IMR-90 (cell line): ENCODE data around the gene PAQR4. TPM values are rescaled to one million over a fixed set of nuclear protein-coding genes. Genes with fewer than 3 reads are reported as not detected.

ENCODE experiments used
- ATAC-seq: fragments of 200-7000 bp; cut with Tn5 transposase; 2 replicates; pipeline ENCODE4 v1.9.1; 2020; ENCODE audit warnings: low read depth, mild to moderate bottlenecking, moderate library complexity
- BruUV-seq: library from RNA; stranded (reverse); fragments of 400-500 nt; replicated peaks from 2 replicates; lab custom pipeline; 2021; lab: Mats Ljungman, UMichigan
- CTCF ChIA-PET: fragments of 300-600 bp; formaldehyde crosslinking; extraction: SDS; loops from one replicate; lab custom pipeline; 2021; ENCODE audit warnings: antibody characterized with exemption; lab: Yijun Ruan, JAX
- POLR2A ChIA-PET: fragments of 300-600 bp; sonication (Branson Sonifier 250); formaldehyde crosslinking; loops from one replicate; lab custom pipeline; 2022; ENCODE audit warnings: antibody characterized with exemption; ENCODE audit not compliant: unreplicated experiment; lab: Charles Lee
- DNase-seq: peaks from one replicate; pipeline ENCODE4 v3.0.0; 2013
- H2AFZ ChIP-seq: replicated peaks from 2 replicates; pipeline ENCODE3; 2013; ENCODE audit warnings: low read length, mild to moderate bottlenecking; ENCODE audit not compliant: poor library complexity
- H2AK5ac ChIP-seq: 2 replicates; pipeline ENCODE4 v1.6.1; 2013; ENCODE audit warnings: low read depth, low read length, inconsistent platforms
- H2AK9ac ChIP-seq: replicated peaks from 2 replicates; pipeline ENCODE3; 2013; ENCODE audit warnings: mild to moderate bottlenecking, low read depth, low read length, moderate library complexity; ENCODE audit not compliant: poor library complexity
- H2BK120ac ChIP-seq: 2 replicates; pipeline ENCODE4 v1.6.1; 2013; ENCODE audit warnings: low read depth, low read length, inconsistent platforms
- H2BK15ac ChIP-seq: 3 replicates; pipeline ENCODE4 v1.6.1; 2013; ENCODE audit warnings: low read depth, low read length, inconsistent platforms
- H2BK20ac ChIP-seq: 2 replicates; pipeline ENCODE4 v1.6.1; 2013; ENCODE audit warnings: low read depth, mild to moderate bottlenecking, inconsistent platforms, low read length, moderate library complexity
- H2BK5ac ChIP-seq: 2 replicates; pipeline ENCODE4 v1.6.1; 2013; ENCODE audit warnings: mild to moderate bottlenecking, low read depth, low read length, inconsistent platforms; ENCODE audit not compliant: poor library complexity, severe bottlenecking
- H3K14ac ChIP-seq: replicated peaks from 2 replicates; pipeline ENCODE4 v1.6.1; 2013; ENCODE audit warnings: low read depth, low read length, inconsistent platforms
- H3K18ac ChIP-seq: 2 replicates; pipeline ENCODE4 v1.6.1; 2013; ENCODE audit warnings: low read depth, low read length, control low read depth
- H3K23ac ChIP-seq: 2 replicates; pipeline ENCODE4 v1.6.1; 2013; ENCODE audit warnings: low read depth, low read length, inconsistent platforms
- H3K27ac ChIP-seq: 2 replicates; pipeline ENCODE4 v1.5.1; 2013; ENCODE audit warnings: mild to moderate bottlenecking, control low read depth, low read length; ENCODE audit not compliant: insufficient read depth
- H3K27me3 ChIP-seq: 2 replicates; pipeline ENCODE4 v1.6.1; 2013; ENCODE audit warnings: low read length; ENCODE audit not compliant: control insufficient read depth, insufficient read depth
- H3K36me3 ChIP-seq: 2 replicates; pipeline ENCODE4 v1.6.1; 2013; ENCODE audit warnings: low read length, mixed read lengths; ENCODE audit not compliant: control insufficient read depth, insufficient read depth
- H3K4ac ChIP-seq: 2 replicates; pipeline ENCODE4 v1.6.1; 2013; ENCODE audit warnings: low read depth, low read length, inconsistent platforms
- H3K4me1 ChIP-seq: 2 replicates; pipeline ENCODE4 v1.6.1; 2013; ENCODE audit warnings: low read length, mixed read lengths; ENCODE audit not compliant: control insufficient read depth, insufficient read depth
- H3K4me2 ChIP-seq: 2 replicates; pipeline ENCODE4 v1.6.1; 2013; ENCODE audit warnings: low read depth, mild to moderate bottlenecking, control low read depth, low read length, moderate library complexity
- H3K4me3 ChIP-seq: 2 replicates; pipeline ENCODE4 v1.5.1; 2013; ENCODE audit warnings: low read depth, mild to moderate bottlenecking, control low read depth, low read length, moderate library complexity; ENCODE audit not compliant: insufficient read depth
- H3K56ac ChIP-seq: 2 replicates; pipeline ENCODE4 v1.6.1; 2013; ENCODE audit warnings: low read length, inconsistent platforms; ENCODE audit not compliant: insufficient read depth; ENCODE audit errors: extremely low read depth
- H3K79me1 ChIP-seq, 2 experiments: 2 replicates each; pipeline ENCODE4 v1.6.1; 2013; ENCODE audit warnings: low read length in 2 of 2, inconsistent platforms in 1 of 2, low read depth in 1 of 2
- H3K9ac ChIP-seq: 2 replicates; pipeline ENCODE4 v1.6.1; 2013; ENCODE audit warnings: low read depth, low read length, control low read depth
- H3K9me1 ChIP-seq: 2 replicates; pipeline ENCODE4 v1.6.1; 2013; ENCODE audit warnings: low read length, inconsistent platforms; ENCODE audit not compliant: insufficient read depth
- H3K9me3 ChIP-seq: 2 replicates; pipeline ENCODE4 v1.6.1; 2013; ENCODE audit warnings: low read length; ENCODE audit not compliant: control insufficient read depth, insufficient read depth
- H4K20me1 ChIP-seq: 2 replicates; pipeline ENCODE4 v1.6.1; 2013; ENCODE audit warnings: low read length, inconsistent platforms; ENCODE audit not compliant: insufficient read depth
- H4K5ac ChIP-seq: 2 replicates; pipeline ENCODE4 v1.6.1; 2013; ENCODE audit warnings: mild to moderate bottlenecking, low read depth, low read length, control low read depth
- H4K8ac ChIP-seq, 2 experiments: 2 replicates each; pipeline ENCODE4 v1.6.1; 2013; ENCODE audit warnings: low read depth in 2 of 2, low read length in 2 of 2, control low read depth in 1 of 2, inconsistent platforms in 1 of 2
- H4K91ac ChIP-seq: 2 replicates; pipeline ENCODE4 v1.6.1; 2013; ENCODE audit warnings: low read depth, low read length, inconsistent platforms; ENCODE audit not compliant: insufficient read depth
- BHLHE40 ChIP-seq: fragments of 150-350 bp; IDR thresholded peaks from 2 replicates; pipeline ENCODE4 v1.6.1; 2016; ENCODE audit warnings: mild to moderate bottlenecking, low read depth, low read length
- CEBPB ChIP-seq: IDR thresholded peaks from 2 replicates; pipeline ENCODE4 v1.6.1; 2012; ENCODE audit warnings: low read depth, low read length, improper control_type of control experiment
- CHD1 ChIP-seq: IDR thresholded peaks from 2 replicates; pipeline ENCODE4 v1.6.1; 2012; ENCODE audit warnings: low read depth, low read length, improper control_type of control experiment
- FOS ChIP-seq: fragments of 150-350 bp; IDR thresholded peaks from 2 replicates; pipeline ENCODE4 v1.6.1; 2016; ENCODE audit warnings: low read depth, low read length
- MAFK ChIP-seq: IDR thresholded peaks from 2 replicates; pipeline ENCODE4 v1.6.1; 2012; ENCODE audit warnings: low read depth, low read length, improper control_type of control experiment
- MAZ ChIP-seq: IDR thresholded peaks from 2 replicates; pipeline ENCODE4 v1.6.1; 2012; ENCODE audit warnings: low read depth, mild to moderate bottlenecking, low read length, improper control_type of control experiment, moderate library complexity, borderline replicate concordance
- MXI1 ChIP-seq: IDR thresholded peaks from 2 replicates; pipeline ENCODE4 v1.6.1; 2012; ENCODE audit warnings: low read depth, mild to moderate bottlenecking, low read length, moderate library complexity, borderline replicate concordance
- NFE2L2 ChIP-seq: fragments of 150-350 bp; IDR thresholded peaks from 2 replicates; pipeline ENCODE4 v1.6.1; 2016; ENCODE audit warnings: low read depth, mild to moderate bottlenecking, low read length
- RAD21 ChIP-seq: IDR thresholded peaks from 2 replicates; pipeline ENCODE4 v1.6.1; 2012; ENCODE audit warnings: low read length, improper control_type of control experiment
- RCOR1 ChIP-seq: IDR thresholded peaks from 2 replicates; pipeline ENCODE4 v1.6.1; 2012; ENCODE audit warnings: mild to moderate bottlenecking, low read length, improper control_type of control experiment; ENCODE audit not compliant: insufficient replicate concordance
- RFX5 ChIP-seq: IDR thresholded peaks from 2 replicates; pipeline ENCODE4 v1.8.0; 2012; ENCODE audit warnings: low read depth, mild to moderate bottlenecking, low read length, moderate library complexity
- SMC3 ChIP-seq: fragments of 150-350 bp; IDR thresholded peaks from 2 replicates; pipeline ENCODE4 v1.6.1; 2016; ENCODE audit warnings: low read depth, mild to moderate bottlenecking, antibody characterized with exemption, low read length, moderate library complexity
- WGBS, 2 experiments: methylation state at CpG; one replicate each; pipeline versions ENCODE4 v1.1.5 to v1.1.7; 2013; ENCODE audit warnings: missing lambda C conversion rate in 2 of 2; ENCODE audit not compliant: insufficient read length in 1 of 2; ENCODE audit errors: extremely low coverage in 2 of 2; 5-methylcytosine and 5-hydroxymethylcytosine counted together
- dilution Hi-C: fragments of 300-500 bp; cut with HindIII; formaldehyde crosslinking; loops from one replicate; pipeline ENCODE4 v1.14.3; 2018; ENCODE audit warnings: low sequenced_read_pairs; ENCODE audit not compliant: unreplicated experiment
- in situ Hi-C: fragments of 300-500 bp; cut with MboI; formaldehyde crosslinking; loops from 3 replicates; pipeline ENCODE4 v1.14.3; 2019; ENCODE audit warnings: low sequenced_read_pairs, inconsistent platforms, mixed read lengths
- intact Hi-C: fragments of 100-400 bp; cut with micrococcal nuclease; formaldehyde crosslinking; loops from 2 replicates; pipeline ENCODE4 v1.10.0; 2022
- polyA plus RNA-seq, 3 experiments: library from polyadenylated mRNA; depleted of rRNA; stranded (reverse); fragments of >200 nt; gene quantifications; 2 replicates each; pipeline ENCODE4 v1.2.3, GENCODE V29; 2012; ENCODE audit warnings: low replicate concordance in 1 of 3
- total RNA-seq: library from RNA; depleted of rRNA; stranded (reverse); fragments of >200 nt; gene quantifications from 2 replicates; pipeline ENCODE4 v1.2.3, GENCODE V29; 2012
- TF ChIP-seq, protein P1 (sequence below): fragments of 150-350 bp; IDR thresholded peaks from 2 replicates; pipeline ENCODE4 v1.6.1; 2016; ENCODE audit warnings: low read depth, mild to moderate bottlenecking, low read length, moderate library complexity, borderline replicate concordance
- TF ChIP-seq, protein P2 (sequence below): conservative IDR thresholded peaks from 2 replicates; pipeline ENCODE4 v1.5.1; 2012; ENCODE audit warnings: mild to moderate bottlenecking, low read depth, low read length, improper control_type of control experiment
- TF ChIP-seq, protein P3 (sequence below): fragments of 150-350 bp; IDR thresholded peaks from 2 replicates; pipeline ENCODE4 v1.6.1; 2017; ENCODE audit warnings: mild to moderate bottlenecking, antibody characterized with exemption, low read length, low read depth

Gene PAQR4
- total and polyA plus RNA-seq, 2 of the 4 experiments (the other 2 are of a cell fraction) = 2.2 to 10.0 TPM

GRCh38 chr16:2923481-2923880, 45.7 kb upstream of the PAQR4 start:
- no peak overlapping the region for H3K18ac ChIP-seq
- no peak overlapping the region for H3K4me2 ChIP-seq
- TF ChIP-seq MAFK (no peak), NFE2L2 (no peak), FOS (no peak), SMC3 (no peak), BHLHE40 (no peak), CHD1 (no peak), MXI1 (no peak), CEBPB (no peak), RCOR1 (no peak), RFX5 (no peak), RAD21 (no peak), MAZ (no peak)
- TF ChIP-seq, protein P1, sequence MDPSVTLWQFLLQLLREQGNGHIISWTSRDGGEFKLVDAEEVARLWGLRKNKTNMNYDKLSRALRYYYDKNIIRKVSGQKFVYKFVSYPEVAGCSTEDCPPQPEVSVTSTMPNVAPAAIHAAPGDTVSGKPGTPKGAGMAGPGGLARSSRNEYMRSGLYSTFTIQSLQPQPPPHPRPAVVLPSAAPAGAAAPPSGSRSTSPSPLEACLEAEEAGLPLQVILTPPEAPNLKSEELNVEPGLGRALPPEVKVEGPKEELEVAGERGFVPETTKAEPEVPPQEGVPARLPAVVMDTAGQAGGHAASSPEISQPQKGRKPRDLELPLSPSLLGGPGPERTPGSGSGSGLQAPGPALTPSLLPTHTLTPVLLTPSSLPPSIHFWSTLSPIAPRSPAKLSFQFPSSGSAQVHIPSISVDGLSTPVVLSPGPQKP = no peak
- TF ChIP-seq, protein P2, sequence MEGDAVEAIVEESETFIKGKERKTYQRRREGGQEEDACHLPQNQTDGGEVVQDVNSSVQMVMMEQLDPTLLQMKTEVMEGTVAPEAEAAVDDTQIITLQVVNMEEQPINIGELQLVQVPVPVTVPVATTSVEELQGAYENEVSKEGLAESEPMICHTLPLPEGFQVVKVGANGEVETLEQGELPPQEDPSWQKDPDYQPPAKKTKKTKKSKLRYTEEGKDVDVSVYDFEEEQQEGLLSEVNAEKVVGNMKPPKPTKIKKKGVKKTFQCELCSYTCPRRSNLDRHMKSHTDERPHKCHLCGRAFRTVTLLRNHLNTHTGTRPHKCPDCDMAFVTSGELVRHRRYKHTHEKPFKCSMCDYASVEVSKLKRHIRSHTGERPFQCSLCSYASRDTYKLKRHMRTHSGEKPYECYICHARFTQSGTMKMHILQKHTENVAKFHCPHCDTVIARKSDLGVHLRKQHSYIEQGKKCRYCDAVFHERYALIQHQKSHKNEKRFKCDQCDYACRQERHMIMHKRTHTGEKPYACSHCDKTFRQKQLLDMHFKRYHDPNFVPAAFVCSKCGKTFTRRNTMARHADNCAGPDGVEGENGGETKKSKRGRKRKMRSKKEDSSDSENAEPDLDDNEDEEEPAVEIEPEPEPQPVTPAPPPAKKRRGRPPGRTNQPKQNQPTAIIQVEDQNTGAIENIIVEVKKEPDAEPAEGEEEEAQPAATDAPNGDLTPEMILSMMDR = no peak
- TF ChIP-seq, protein P3, sequence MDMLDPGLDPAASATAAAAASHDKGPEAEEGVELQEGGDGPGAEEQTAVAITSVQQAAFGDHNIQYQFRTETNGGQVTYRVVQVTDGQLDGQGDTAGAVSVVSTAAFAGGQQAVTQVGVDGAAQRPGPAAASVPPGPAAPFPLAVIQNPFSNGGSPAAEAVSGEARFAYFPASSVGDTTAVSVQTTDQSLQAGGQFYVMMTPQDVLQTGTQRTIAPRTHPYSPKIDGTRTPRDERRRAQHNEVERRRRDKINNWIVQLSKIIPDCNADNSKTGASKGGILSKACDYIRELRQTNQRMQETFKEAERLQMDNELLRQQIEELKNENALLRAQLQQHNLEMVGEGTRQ = no peak
- no peak overlapping the region for H2BK120ac ChIP-seq
- no peak overlapping the region for H3K56ac ChIP-seq
- H3K79me1 ChIP-seq = peaks cover 8 to 47% of the 10 kb centered on the region in 2 experiments; a peak in 3 of 4 replicates
- in situ Hi-C loops = no loop called here
- H2BK15ac ChIP-seq = no peak overlapping the region
- CTCF ChIA-PET = no interaction called here
- no TSS peak for BruUV-seq
- H2BK20ac ChIP-seq = no peak overlapping the region
- H3K14ac ChIP-seq = no peak overlapping the region
- POLR2A ChIA-PET = no interaction called here
- no peak overlapping the region for H4K8ac ChIP-seq
- no peak overlapping the region for H2AK5ac ChIP-seq
- no peaks in the 10 kb centered on the region for H3K9me3 ChIP-seq
- no peak overlapping the region for H3K9ac ChIP-seq
- ATAC-seq (no peak), DNase-seq (no peak)
- H3K4me1 ChIP-seq = 0 out of 2 replicates have a peak, but pooled peaks cover 1% of the 10 kb centered on the region
- H4K20me1 ChIP-seq = peaks cover 6% of the 10 kb centered on the region; the same call in 1 of the 2 replicates
- 87% methylated on average over 4 of the region's 14 CpGs; no CpG with 5 or more reads in 1 of the 2 experiments for WGBS, 2 experiments
- H3K23ac ChIP-seq = no peak overlapping the region
- H2BK5ac ChIP-seq = no peak overlapping the region
- dilution Hi-C loops = no loop called here
- no peak overlapping the region for H3K4me3 ChIP-seq
- no peak overlapping the region for H2AFZ ChIP-seq
- H2AK9ac ChIP-seq = no peak overlapping the region
- no peaks in the 10 kb centered on the region for H3K9me1 ChIP-seq
- H4K5ac ChIP-seq = no peak overlapping the region
- H3K27me3 ChIP-seq = no peaks in the 10 kb centered on the region
- H3K27ac ChIP-seq = no peak overlapping the region
- peaks cover 12% of the 10 kb centered on the region for H3K36me3 ChIP-seq
- no peak overlapping the region for H4K91ac ChIP-seq
- intact Hi-C loops = no loop called here
- H3K4ac ChIP-seq = no peak overlapping the region
